ENCODE results near the gene CHST5.
A peak's percentile ranks its signal among the peaks of the same experiment; 100 is the strongest.

The CHST5 gene

GRCh38 chr16:75534560-75535205 is 1.2 kb downstream of the CHST5 start:
- Mint-ChIP-seq H3K9me3 (no peaks in the 10 kb centered on the region), H3K36me3 (ENCODE audit: low read depth) (no peaks in the 10 kb centered on the region), H3K4me1 (no peaks in the 10 kb centered on the region), H3K27me3 (ENCODE audit: low read depth) (no peaks in the 10 kb centered on the region), H3K27ac (peak overlapping the region; percentile 62 to 87 (median 65)), H3K4me3 (no peak overlapping the region)
- no peak for TF ChIP-seq CTCF (IDR thresholded peaks at IDR 0.05; ENCODE audit: unreplicated experiment in 3 of 3)

DNA sequence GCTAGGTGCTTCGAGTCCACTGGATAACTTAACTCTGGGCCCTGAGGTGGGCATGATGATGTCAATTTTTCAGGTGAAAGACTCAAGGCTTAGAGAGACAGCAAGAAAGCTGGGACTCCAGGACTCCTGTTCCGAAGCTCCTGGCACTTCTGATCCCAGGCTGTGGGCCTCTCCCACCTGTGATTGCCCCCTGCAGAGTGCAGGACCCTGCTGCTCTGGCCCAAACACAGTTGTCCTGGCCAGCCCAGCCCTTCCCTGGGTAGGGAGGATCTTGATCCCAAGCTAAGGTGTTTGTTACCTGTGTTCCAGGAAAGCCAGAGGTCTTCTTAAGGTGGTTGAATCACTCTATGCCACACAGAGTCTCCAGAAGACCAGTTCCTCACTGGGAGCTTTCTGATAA is 3.1 kb downstream of the CHST5 start:
- Mint-ChIP-seq H3K9me3 (no peaks in the 10 kb centered on the region), H3K27ac (no peak overlapping the region), H3K36me3 (ENCODE audit: low read depth) (no peaks in the 10 kb centered on the region), H3K4me3 (no peak overlapping the region), H3K4me1 (no peaks in the 10 kb centered on the region), H3K27me3 (ENCODE audit: low read depth) (no peaks in the 10 kb centered on the region)
- TF ChIP-seq CTCF (IDR thresholded peaks at IDR 0.05; ENCODE audit: unreplicated experiment in 3 of 3), result no peak

GRCh38 chr16:75532142-75532765 is 3.7 kb downstream of the CHST5 start:
- Mint-ChIP-seq H3K36me3 (ENCODE audit: low read depth) (no peaks in the 10 kb centered on the region), H3K9me3 (no peaks in the 10 kb centered on the region), H3K27ac (no peak overlapping the region), H3K27me3 (ENCODE audit: low read depth) (no peaks in the 10 kb centered on the region), H3K4me3 (no peak overlapping the region), H3K4me1 (no peaks in the 10 kb centered on the region)
- TF ChIP-seq CTCF (IDR thresholded peaks at IDR 0.05; ENCODE audit: unreplicated experiment in 3 of 3), result no peak

- Mint-ChIP-seq H3K4me1 (no peaks in the 10 kb centered on the region), H3K9me3 (no peaks in the 10 kb centered on the region), H3K27me3 (ENCODE audit: low read depth) (no peaks in the 10 kb centered on the region), H3K36me3 (ENCODE audit: low read depth) (no peaks in the 10 kb centered on the region), H3K4me3 (no peak overlapping the region), H3K27ac (no peak overlapping the region)
- TF ChIP-seq CTCF (IDR thresholded peaks at IDR 0.05; ENCODE audit: unreplicated experiment in 3 of 3), result no peak
These were observed 5.9 kb downstream of the CHST5 start for GRCh38 chr16:75529959-75530358.

GRCh38 chr16:75529056-75529905 is 6.6 kb downstream of the CHST5 start:
- no peaks in the 10 kb centered on the region for H3K4me1 Mint-ChIP-seq
- H3K27me3 Mint-ChIP-seq (ENCODE audit: low read depth), result no peaks in the 10 kb centered on the region
- H3K27ac Mint-ChIP-seq, result no peak overlapping the region
- H3K36me3 Mint-ChIP-seq (ENCODE audit: low read depth), result no peaks in the 10 kb centered on the region
- no peaks in the 10 kb centered on the region for H3K9me3 Mint-ChIP-seq
- H3K4me3 Mint-ChIP-seq, result no peak overlapping the region
- TF ChIP-seq CTCF (IDR thresholded peaks at IDR 0.05; ENCODE audit: unreplicated experiment in 3 of 3), result no peak

Measured in nephron (organoid).